HepG2 (cell line): ENCODE data around the gene SNHG17. TPM values are rescaled to one million over a fixed set of nuclear protein-coding genes. Genes with fewer than 3 reads are reported as not detected.

ENCODE experiments used
- AHR ChIP-seq: IDR thresholded peaks from 2 replicates; pipeline ENCODE4 v1.6.1; 2018; ENCODE audit warnings: missing genetic modification reagents, missing compliant biosample characterization
- BCL6 ChIP-seq: IDR thresholded peaks from 2 replicates; pipeline ENCODE4 v1.6.1; 2016; ENCODE audit warnings: missing genetic modification reagents, missing compliant biosample characterization
- ESRRA ChIP-seq: sonication (generic); formaldehyde crosslinking; IDR thresholded peaks from 2 replicates; pipeline ENCODE4 v1.5.1; 2020; ENCODE audit warnings: mild to moderate bottlenecking, low read depth, missing genetic modification reagents
- HMG20B ChIP-seq: conservative IDR thresholded peaks from 2 replicates; pipeline ENCODE4 v1.6.1; 2016; ENCODE audit warnings: missing genetic modification reagents, missing compliant biosample characterization
- HMGA1 ChIP-seq: sonication (generic); formaldehyde crosslinking; conservative IDR thresholded peaks from 2 replicates; pipeline ENCODE4 v1.4.0; 2020; ENCODE audit warnings: missing genetic modification reagents
- ISL2 ChIP-seq: sonication (generic); formaldehyde crosslinking; IDR thresholded peaks from 2 replicates; pipeline ENCODE4 v1.5.0; 2020; ENCODE audit warnings: missing genetic modification reagents
- KAT2B ChIP-seq: fragments of 150-350 bp; IDR thresholded peaks from 2 replicates; pipeline ENCODE4 v1.6.1; 2014; ENCODE audit warnings: low read depth, low read length, borderline replicate concordance
- NFRKB ChIP-seq: fragments of 450-650 bp; IDR thresholded peaks from 2 replicates; pipeline ENCODE4 v1.6.1; 2017
- PAXIP1 ChIP-seq: sonication (generic); formaldehyde crosslinking; conservative IDR thresholded peaks from 2 replicates; pipeline ENCODE4 v1.4.0; 2020; ENCODE audit warnings: mild to moderate bottlenecking, missing genetic modification reagents, moderate library complexity
- RAD21 ChIP-seq: fragments of 450-650 bp; formaldehyde crosslinking; IDR thresholded peaks from 2 replicates; pipeline ENCODE4 v1.5.0; 2020; ENCODE audit warnings: mild to moderate bottlenecking
- RFX1 ChIP-seq: fragments of 450-650 bp; IDR thresholded peaks from 2 replicates; pipeline ENCODE4 v1.6.1; 2017
- TBL1XR1 ChIP-seq: fragments of 150-350 bp; IDR thresholded peaks from 2 replicates; pipeline ENCODE4 v1.6.1; 2014; ENCODE audit warnings: borderline replicate concordance, low read length; ENCODE audit not compliant: partially characterized antibody
- TP53 ChIP-seq: sonication (generic); formaldehyde crosslinking; conservative IDR thresholded peaks from 2 replicates; pipeline ENCODE4 v1.4.0; 2020; ENCODE audit warnings: missing genetic modification reagents
- XRCC5 ChIP-seq: fragments of 200-400 bp; formaldehyde crosslinking; optimal IDR thresholded peaks from 2 replicates; pipeline ENCODE3; 2017; ENCODE audit warnings: mild to moderate bottlenecking, low read length
- ZBTB25 ChIP-seq: IDR thresholded peaks from 2 replicates; pipeline ENCODE4 v1.6.1; 2018; ENCODE audit warnings: missing genetic modification reagents
- ZMYM2 ChIP-seq: sonication (generic); formaldehyde crosslinking; IDR thresholded peaks from 2 replicates; pipeline ENCODE4 v1.8.0; 2022; ENCODE audit warnings: mild to moderate bottlenecking, missing genetic modification reagents
- ZNF333 ChIP-seq: sonication (generic); formaldehyde crosslinking; IDR thresholded peaks from 2 replicates; pipeline ENCODE4 v1.4.0; 2020; ENCODE audit warnings: mild to moderate bottlenecking, missing genetic modification reagents, borderline replicate concordance
- ZNF33B ChIP-seq: sonication (generic); formaldehyde crosslinking; IDR thresholded peaks from 2 replicates; pipeline ENCODE4 v1.5.1; 2020; ENCODE audit warnings: mild to moderate bottlenecking, missing genetic modification reagents
- ZNF550 ChIP-seq: sonication (generic); formaldehyde crosslinking; IDR thresholded peaks from 2 replicates; pipeline ENCODE4 v1.4.0; 2020; ENCODE audit warnings: mild to moderate bottlenecking, missing genetic modification reagents, borderline replicate concordance
- ZNF788 ChIP-seq: sonication (generic); formaldehyde crosslinking; IDR thresholded peaks from 2 replicates; pipeline ENCODE4 v1.5.0; 2020; ENCODE audit warnings: mild to moderate bottlenecking, missing genetic modification reagents, borderline replicate concordance
- ZSCAN20 ChIP-seq: sonication (generic); formaldehyde crosslinking; IDR thresholded peaks from 2 replicates; pipeline ENCODE4 v1.4.0; 2020; ENCODE audit warnings: missing genetic modification reagents, mild to moderate bottlenecking, borderline replicate concordance
- polyA plus RNA-seq, 8 experiments: library from polyadenylated mRNA; depleted of rRNA in 3 of 8; stranded (reverse) in 7 of 8; unstranded in 1 of 8; fragments of >200 nt; fragmentation: Illumina TruSeq in 4 of 8; extraction: Trizol in 4 of 8; gene quantifications; 2 replicates each; pipeline versions ENCODE4 v1.2.1 to v1.2.3, GENCODE V29; 2011 to 2016; ENCODE audit warnings: low read depth in 4 of 8, missing spikeins in 1 of 8, mixed read lengths in 1 of 8; ENCODE audit not compliant: insufficient read depth in 1 of 8
- total RNA-seq, 5 experiments: library from RNA; depleted of rRNA; stranded (reverse); fragments of >200 nt; fragmentation: Illumina TruSeq; extraction: Trizol; gene quantifications; 2 replicates each; pipeline ENCODE4 v1.2.3, GENCODE V29; 2016; ENCODE audit warnings: low read depth in 1 of 5
- TF ChIP-seq, protein P1 (sequence below): sonication (generic); formaldehyde crosslinking; IDR thresholded peaks from 2 replicates; pipeline ENCODE4 v1.5.0; 2020; ENCODE audit warnings: missing genetic modification reagents
- TF ChIP-seq, protein P2 (sequence below): sonication (generic); formaldehyde crosslinking; IDR thresholded peaks from 2 replicates; pipeline ENCODE4 v1.9.0; 2021; ENCODE audit warnings: missing genetic modification reagents, mild to moderate bottlenecking, borderline replicate concordance

SNHG17 gene
- total and polyA plus RNA-seq, 2 of the 13 experiments (the other 11 are each of a cell fraction or from before 2014, with no cell fraction given) = 26.2 to 41.2 TPM

- TF ChIP-seq ZBTB25 (CRISPR knock-in tag) (peak; percentile 51; the same call in 1 of the 2 replicates), NFRKB (no peak), HMG20B (CRISPR knock-in tag) (peak; percentile 74; the same call in 1 of the 2 replicates), TBL1XR1 (no peak), RFX1 (no peak), ISL2 (CRISPR knock-in tag) (peak; percentile 81), RAD21 (CRISPR knock-in tag) (peak; percentile 63), XRCC5 (peak; percentile 97), ZMYM2 (no peak), BCL6 (CRISPR knock-in tag) (peak; percentile 49; the same call in 1 of the 2 replicates), TP53 (CRISPR knock-in tag) (peak; percentile 93), ZNF333 (CRISPR knock-in tag) (no peak), ZNF33B (0 out of 2 replicates have a peak, but pooled peaks have one; percentile 67), KAT2B (no peak), ZNF788 (CRISPR knock-in tag) (peak; percentile 94), ZSCAN20 (CRISPR knock-in tag) (peak; percentile 91), AHR (peak; percentile 55), HMGA1 (no peak), ZNF550 (no peak), PAXIP1 (CRISPR knock-in tag) (no peak; the same call in 1 of the 2 replicates), ESRRA (peak; percentile 22; the same call in 1 of the 2 replicates)
- TF ChIP-seq, protein P1, sequence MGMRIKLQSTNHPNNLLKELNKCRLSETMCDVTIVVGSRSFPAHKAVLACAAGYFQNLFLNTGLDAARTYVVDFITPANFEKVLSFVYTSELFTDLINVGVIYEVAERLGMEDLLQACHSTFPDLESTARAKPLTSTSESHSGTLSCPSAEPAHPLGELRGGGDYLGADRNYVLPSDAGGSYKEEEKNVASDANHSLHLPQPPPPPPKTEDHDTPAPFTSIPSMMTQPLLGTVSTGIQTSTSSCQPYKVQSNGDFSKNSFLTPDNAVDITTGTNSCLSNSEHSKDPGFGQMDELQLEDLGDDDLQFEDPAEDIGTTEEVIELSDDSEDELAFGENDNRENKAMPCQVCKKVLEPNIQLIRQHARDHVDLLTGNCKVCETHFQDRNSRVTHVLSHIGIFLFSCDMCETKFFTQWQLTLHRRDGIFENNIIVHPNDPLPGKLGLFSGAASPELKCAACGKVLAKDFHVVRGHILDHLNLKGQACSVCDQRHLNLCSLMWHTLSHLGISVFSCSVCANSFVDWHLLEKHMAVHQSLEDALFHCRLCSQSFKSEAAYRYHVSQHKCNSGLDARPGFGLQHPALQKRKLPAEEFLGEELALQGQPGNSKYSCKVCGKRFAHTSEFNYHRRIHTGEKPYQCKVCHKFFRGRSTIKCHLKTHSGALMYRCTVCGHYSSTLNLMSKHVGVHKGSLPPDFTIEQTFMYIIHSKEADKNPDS (CRISPR knock-in tag) = no peak
- TF ChIP-seq, protein P2, sequence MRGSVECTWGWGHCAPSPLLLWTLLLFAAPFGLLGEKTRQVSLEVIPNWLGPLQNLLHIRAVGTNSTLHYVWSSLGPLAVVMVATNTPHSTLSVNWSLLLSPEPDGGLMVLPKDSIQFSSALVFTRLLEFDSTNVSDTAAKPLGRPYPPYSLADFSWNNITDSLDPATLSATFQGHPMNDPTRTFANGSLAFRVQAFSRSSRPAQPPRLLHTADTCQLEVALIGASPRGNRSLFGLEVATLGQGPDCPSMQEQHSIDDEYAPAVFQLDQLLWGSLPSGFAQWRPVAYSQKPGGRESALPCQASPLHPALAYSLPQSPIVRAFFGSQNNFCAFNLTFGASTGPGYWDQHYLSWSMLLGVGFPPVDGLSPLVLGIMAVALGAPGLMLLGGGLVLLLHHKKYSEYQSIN (CRISPR knock-in tag) = no peak
Observed at GRCh38 chr20:38472513-38473366, 37.6 kb upstream of the SNHG17 start, which contains the start of gene RALGAPB (continued).
